ENCODE measurements around the gene PRM3.

The PRM3 gene

GRCh38 chr16:11272921-11273720 is at the start of gene PRM3:
TSS of gene PRM3 (minus strand) at chr16:11273629. CDS start at chr16:11273595, 34 bp downstream.
- no peak for DNase-seq (ENCODE audit: low read depth)
- H3K4me3 ChIP-seq (ENCODE audit: low read length) = no peak within 1 kb of the TSS
- no peak for TF ChIP-seq CTCF (conservative IDR thresholded peaks at IDR 0.05; ENCODE audit: low read length)

- DNase-seq (ENCODE audit: low read depth) = no peak
- H3K4me3 ChIP-seq (ENCODE audit: low read length) = no peak overlapping the region
- TF ChIP-seq CTCF (conservative IDR thresholded peaks at IDR 0.05; ENCODE audit: low read length) = no peak
These were observed 49.4 kb upstream of the PRM3 start for GRCh38 chr16:11322823-11323222.

- TF ChIP-seq CTCF (conservative IDR thresholded peaks at IDR 0.05; ENCODE audit: low read length) = no peak
These were observed 48.2 kb upstream of the PRM3 start for GRCh38 chr16:11321662-11322061.

GRCh38 chr16:11320170-11320569 is 46.7 kb upstream of the PRM3 start:
- no peak for DNase-seq (ENCODE audit: low read depth)
- no peak overlapping the region for H3K4me3 ChIP-seq (ENCODE audit: low read length)
- no peak for TF ChIP-seq CTCF (conservative IDR thresholded peaks at IDR 0.05; ENCODE audit: low read length)

More at GRCh38 chr16:11321662-11322061, 48.2 kb upstream of the PRM3 start:
- H3K4me3 ChIP-seq (ENCODE audit: low read length) = no peak overlapping the region
- DNase-seq (ENCODE audit: low read depth) = no peak

- no peak for DNase-seq (ENCODE audit: low read depth)
- no peak for TF ChIP-seq CTCF (conservative IDR thresholded peaks at IDR 0.05; ENCODE audit: low read length)
These were observed 46.2 kb upstream of the PRM3 start for GRCh38 chr16:11319529-11320146.

GRCh38 chr16:11318817-11319216 is 45.4 kb upstream of the PRM3 start:
- no peak for TF ChIP-seq CTCF (conservative IDR thresholded peaks at IDR 0.05; ENCODE audit: low read length)
- no peak for DNase-seq (ENCODE audit: low read depth)
- H3K4me3 ChIP-seq (ENCODE audit: low read length) = no peak overlapping the region

More at GRCh38 chr16:11319529-11320146, 46.2 kb upstream of the PRM3 start:
- no peak overlapping the region for H3K4me3 ChIP-seq (ENCODE audit: low read length)
